Measurements from ENCODE around the gene SEMA6A. TPM values are rescaled to one million over a fixed set of nuclear protein-coding genes. Genes with fewer than 3 reads are reported as not detected.

Gene SEMA6A
- total RNA-seq, 1 experiment from 2014 or later = not detected

GRCh38 chr5:116424258-116424615 is 150.4 kb downstream of the SEMA6A start:
- no peak overlapping the region for H3K4me3 ChIP-seq (ENCODE audit: low read length)
- no peak overlapping the region for H3K4me2 ChIP-seq (ENCODE audit: low read length)
- no TSS peak for BruUV-seq (replicated peaks)
- no peak overlapping the region for H2AFZ ChIP-seq (ENCODE audit: low read length)
- POLR2A ChIA-PET (ENCODE audit: unreplicated experiment) = no interaction called here
- H3K27ac ChIP-seq (ENCODE audit: low read length) = no peak overlapping the region
- H3K4me1 ChIP-seq (ENCODE audit: insufficient read depth, low read length) = no peaks in the 10 kb centered on the region
- H3K9me2 ChIP-seq (replicated peaks; ENCODE audit: low read length) = no peaks in the 10 kb centered on the region
- DNase-seq (no peak), ATAC-seq (no peak)
- TF ChIP-seq EZH2 (IDR thresholded peaks at IDR 0.05; ENCODE audit: low read length, unreplicated experiment) (no peak), EZH2phosphoT487 (IDR thresholded peaks at IDR 0.05; ENCODE audit: borderline replicate concordance, low read length) (no peak), CTCF (conservative IDR thresholded peaks at IDR 0.05; ENCODE audit: low read depth, low read length) (no peak)
- no peaks in the 10 kb centered on the region for H3K9me3 ChIP-seq (ENCODE audit: low read length)
- H3K9ac ChIP-seq (ENCODE audit: low read length) = no peak overlapping the region
- intact Hi-C loops (cut with micrococcal nuclease) = no loop called here
- no peaks in the 10 kb centered on the region for H3K79me2 ChIP-seq (ENCODE audit: low read length)
- no peaks in the 10 kb centered on the region for H4K20me1 ChIP-seq (ENCODE audit: low read length)
- H3K36me3 ChIP-seq (ENCODE audit: low read depth, low read length) = no peaks in the 10 kb centered on the region
- CTCF ChIA-PET = no interaction called here
- no peaks in the 10 kb centered on the region for H3K27me3 ChIP-seq (ENCODE audit: low read length)
- H3F3A ChIP-seq (ENCODE audit: low read length, unreplicated experiment) = no peaks in the 10 kb centered on the region

DNA sequence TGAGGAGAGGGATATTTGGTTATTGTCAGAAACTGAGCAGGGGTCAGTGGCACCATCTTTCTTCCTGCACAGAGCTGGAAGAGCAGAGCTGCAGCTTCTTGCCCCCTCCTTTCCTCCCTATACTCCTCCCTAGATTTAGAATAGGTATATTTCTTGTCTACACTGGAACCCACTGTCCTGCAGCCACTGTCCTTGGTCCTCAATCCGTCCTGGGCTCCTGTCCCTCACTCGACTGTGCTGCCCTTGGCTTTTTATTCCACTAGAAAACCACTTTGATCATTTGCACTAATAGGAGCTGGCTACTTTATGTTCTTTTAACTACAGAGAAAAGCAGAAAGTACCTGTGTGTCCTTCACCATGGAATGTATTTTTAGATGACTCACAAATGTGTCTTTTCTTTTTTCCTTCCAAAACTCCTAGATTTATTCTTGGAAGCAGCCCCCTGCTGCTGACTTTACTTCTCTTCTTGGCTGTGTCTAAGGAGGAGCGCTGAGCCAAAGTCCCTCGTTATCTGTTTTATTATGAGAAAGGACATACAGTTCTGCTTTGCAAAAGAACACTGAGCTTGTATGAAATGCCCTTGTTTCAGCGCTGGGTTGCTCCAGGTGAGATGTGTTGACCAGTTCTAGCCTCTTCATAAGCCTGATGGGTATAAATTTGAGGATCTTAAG is 150.9 kb downstream of the SEMA6A start:
- H3K27me3 ChIP-seq (ENCODE audit: low read length) = no peaks in the 10 kb centered on the region
- H3K4me3 ChIP-seq (ENCODE audit: low read length) = no peak overlapping the region
- H3K27ac ChIP-seq (ENCODE audit: low read length) = no peak overlapping the region
- no peaks in the 10 kb centered on the region for H4K20me1 ChIP-seq (ENCODE audit: low read length)
- POLR2A ChIA-PET (ENCODE audit: unreplicated experiment) = interaction anchor here (0.6 kb wide), 1 partner anchor 292 kb away, joined by 3 read pairs; no protein-coding TSS in a partner anchor
- TF ChIP-seq EZH2phosphoT487 (IDR thresholded peaks at IDR 0.05; ENCODE audit: borderline replicate concordance, low read length) (no peak), EZH2 (IDR thresholded peaks at IDR 0.05; ENCODE audit: low read length, unreplicated experiment) (no peak), CTCF (conservative IDR thresholded peaks at IDR 0.05; ENCODE audit: low read depth, low read length) (no peak)
- no peaks in the 10 kb centered on the region for H3F3A ChIP-seq (ENCODE audit: low read length, unreplicated experiment)
- no peaks in the 10 kb centered on the region for H3K36me3 ChIP-seq (ENCODE audit: low read depth, low read length)
- intact Hi-C loops (cut with micrococcal nuclease) = loop anchor here (2.0 kb wide), 1 partner anchor 21 kb away; no protein-coding TSS in a partner anchor
- H3K79me2 ChIP-seq (ENCODE audit: low read length) = no peaks in the 10 kb centered on the region
- CTCF ChIA-PET = no interaction called here
- no peak overlapping the region for H3K9ac ChIP-seq (ENCODE audit: low read length)
- no peak overlapping the region for H2AFZ ChIP-seq (ENCODE audit: low read length)
- DNase-seq (no peak), ATAC-seq (peak; percentile 28)
- no peaks in the 10 kb centered on the region for H3K9me3 ChIP-seq (ENCODE audit: low read length)
- no peak overlapping the region for H3K4me2 ChIP-seq (ENCODE audit: low read length)
- H3K4me1 ChIP-seq (ENCODE audit: insufficient read depth, low read length) = no peaks in the 10 kb centered on the region
- H3K9me2 ChIP-seq (replicated peaks; ENCODE audit: low read length) = no peaks in the 10 kb centered on the region
- no TSS peak for BruUV-seq (replicated peaks)

DNA sequence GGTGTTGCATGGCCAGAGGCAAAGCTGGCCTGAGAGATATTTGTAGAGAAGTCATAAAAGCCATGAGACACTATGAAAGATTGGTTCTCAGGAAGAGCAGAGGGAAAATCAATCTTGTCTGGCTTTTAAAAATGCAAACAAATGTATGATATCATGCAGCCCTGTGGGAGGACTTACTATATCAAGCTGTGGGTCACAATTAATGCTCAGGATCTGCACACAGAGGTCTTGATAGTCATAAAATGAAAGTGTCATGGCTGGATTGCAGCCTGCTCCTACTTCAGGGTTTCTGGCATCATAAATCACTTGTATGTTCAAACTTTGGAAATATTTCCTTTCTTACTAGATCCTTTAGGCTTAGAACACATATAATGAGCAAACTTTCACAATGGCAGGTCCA is 151.5 kb downstream of the SEMA6A start:
- H3K36me3 ChIP-seq (ENCODE audit: low read depth, low read length) = no peaks in the 10 kb centered on the region
- no peaks in the 10 kb centered on the region for H3K9me3 ChIP-seq (ENCODE audit: low read length)
- no peak overlapping the region for H3K27ac ChIP-seq (ENCODE audit: low read length)
- no peaks in the 10 kb centered on the region for H4K20me1 ChIP-seq (ENCODE audit: low read length)
- peak; percentile 84 for ATAC-seq
- no peak overlapping the region for H3K4me2 ChIP-seq (ENCODE audit: low read length)
- TF ChIP-seq CTCF (conservative IDR thresholded peaks at IDR 0.05; ENCODE audit: low read depth, low read length) (no peak), EZH2phosphoT487 (IDR thresholded peaks at IDR 0.05; ENCODE audit: borderline replicate concordance, low read length) (no peak), EZH2 (IDR thresholded peaks at IDR 0.05; ENCODE audit: low read length, unreplicated experiment) (no peak)
- BruUV-seq (replicated peaks) = no TSS peak
- ChIA-PET POLR2A (ENCODE audit: unreplicated experiment) (interaction anchor here (0.6 kb wide), 1 partner anchor 292 kb away, joined by 3 read pairs; no protein-coding TSS in a partner anchor), CTCF (no interaction called here)
- no peaks in the 10 kb centered on the region for H3K79me2 ChIP-seq (ENCODE audit: low read length)
- no peaks in the 10 kb centered on the region for H3F3A ChIP-seq (ENCODE audit: low read length, unreplicated experiment)
- DNase-seq = peak; percentile 19
- H3K9ac ChIP-seq (ENCODE audit: low read length) = no peak overlapping the region
- no peaks in the 10 kb centered on the region for H3K27me3 ChIP-seq (ENCODE audit: low read length)
- H3K9me2 ChIP-seq (replicated peaks; ENCODE audit: low read length) = no peaks in the 10 kb centered on the region
- H3K4me1 ChIP-seq (ENCODE audit: insufficient read depth, low read length) = no peaks in the 10 kb centered on the region
- H2AFZ ChIP-seq (ENCODE audit: low read length) = no peak overlapping the region
- intact Hi-C loops (cut with micrococcal nuclease) = loop anchor here (2.0 kb wide), 1 partner anchor 20 kb away; no protein-coding TSS in a partner anchor
- H3K4me3 ChIP-seq (ENCODE audit: low read length) = no peak overlapping the region

All from PC-3 (cell line).